ENCODE measurements around the gene CDKN2AIP. TPM values are rescaled to one million over a fixed set of nuclear protein-coding genes. Genes with fewer than 3 reads are reported as not detected.

CDKN2AIP gene
- total and polyA plus RNA-seq, 4 donors, result 7.2 to 15.1 (median 11.0) TPM

- TF ChIP-seq NR2F2 (IDR thresholded peaks at IDR 0.05) (no peak), RAD21 (IDR thresholded peaks at IDR 0.05) (peak; percentile 78 to 89), SP1 (IDR thresholded peaks at IDR 0.05) (no peak)
- TF ChIP-seq, protein P1, sequence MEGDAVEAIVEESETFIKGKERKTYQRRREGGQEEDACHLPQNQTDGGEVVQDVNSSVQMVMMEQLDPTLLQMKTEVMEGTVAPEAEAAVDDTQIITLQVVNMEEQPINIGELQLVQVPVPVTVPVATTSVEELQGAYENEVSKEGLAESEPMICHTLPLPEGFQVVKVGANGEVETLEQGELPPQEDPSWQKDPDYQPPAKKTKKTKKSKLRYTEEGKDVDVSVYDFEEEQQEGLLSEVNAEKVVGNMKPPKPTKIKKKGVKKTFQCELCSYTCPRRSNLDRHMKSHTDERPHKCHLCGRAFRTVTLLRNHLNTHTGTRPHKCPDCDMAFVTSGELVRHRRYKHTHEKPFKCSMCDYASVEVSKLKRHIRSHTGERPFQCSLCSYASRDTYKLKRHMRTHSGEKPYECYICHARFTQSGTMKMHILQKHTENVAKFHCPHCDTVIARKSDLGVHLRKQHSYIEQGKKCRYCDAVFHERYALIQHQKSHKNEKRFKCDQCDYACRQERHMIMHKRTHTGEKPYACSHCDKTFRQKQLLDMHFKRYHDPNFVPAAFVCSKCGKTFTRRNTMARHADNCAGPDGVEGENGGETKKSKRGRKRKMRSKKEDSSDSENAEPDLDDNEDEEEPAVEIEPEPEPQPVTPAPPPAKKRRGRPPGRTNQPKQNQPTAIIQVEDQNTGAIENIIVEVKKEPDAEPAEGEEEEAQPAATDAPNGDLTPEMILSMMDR (IDR thresholded peaks at IDR 0.05; ENCODE audit: low read depth, low read length, missing input control), result peak; percentile 86
- Histone ChIP-seq H3K4me3 (ENCODE audit: low read depth in 1 of 3, low read length in 3 of 3) (peak overlapping the region; percentile 14 to 59 (median 27)), H3K27ac (ENCODE audit: low read depth in 1 of 2, low read length in 2 of 2) (no peak overlapping the region), H3K27me3 (ENCODE audit: control insufficient read depth in 4 of 4, insufficient read depth in 4 of 4, low read length in 3 of 4) (no peaks in the 10 kb centered on the region), H3K36me3 (ENCODE audit: control insufficient read depth in 4 of 4, insufficient read depth in 3 of 4, low read depth in 1 of 4, low read length in 3 of 4) (no peaks in the 10 kb centered on the region), H3K9ac (ENCODE audit: low read depth in 1 of 2, low read length in 2 of 2) (peak overlapping the region; percentile 3 to 65), H3K4me1 (ENCODE audit: control insufficient read depth in 4 of 4, insufficient read depth in 4 of 4, low read length in 3 of 4) (peaks cover 0 to 5% (median 2%) of the 10 kb centered on the region in 4 donors), H3K9me3 (ENCODE audit: control insufficient read depth in 4 of 4, low read length in 3 of 4) (no peaks in the 10 kb centered on the region)
- peak; percentile 88 for DNase-seq (ENCODE audit: low spot score)
- WGBS, result under 1% methylated on average over 32 of the region's 32 CpGs
These were observed 37.3 kb upstream of the CDKN2AIP start for GRCh38 chr4:183407128-183407585.

- Histone ChIP-seq H3K4me3 (ENCODE audit: low read depth in 1 of 3, low read length in 3 of 3) (peak overlapping the region in 1 of 3 donors; percentile 27), H3K36me3 (ENCODE audit: control insufficient read depth in 4 of 4, insufficient read depth in 3 of 4, low read depth in 1 of 4, low read length in 3 of 4) (no peaks in the 10 kb centered on the region), H3K4me1 (ENCODE audit: control insufficient read depth in 4 of 4, insufficient read depth in 4 of 4, low read length in 3 of 4) (peaks cover 0 to 5% (median 2%) of the 10 kb centered on the region in 4 donors), H3K27me3 (ENCODE audit: control insufficient read depth in 4 of 4, insufficient read depth in 4 of 4, low read length in 3 of 4) (no peaks in the 10 kb centered on the region), H3K27ac (ENCODE audit: low read depth in 1 of 2, low read length in 2 of 2) (no peak overlapping the region), H3K9me3 (ENCODE audit: control insufficient read depth in 4 of 4, low read length in 3 of 4) (no peaks in the 10 kb centered on the region), H3K9ac (ENCODE audit: low read depth in 1 of 2, low read length in 2 of 2) (peak overlapping the region; percentile 3 to 65)
- 84% methylated on average over 8 of the region's 8 CpGs for WGBS
- no peak for DNase-seq (ENCODE audit: low spot score)
- TF ChIP-seq, protein P2, sequence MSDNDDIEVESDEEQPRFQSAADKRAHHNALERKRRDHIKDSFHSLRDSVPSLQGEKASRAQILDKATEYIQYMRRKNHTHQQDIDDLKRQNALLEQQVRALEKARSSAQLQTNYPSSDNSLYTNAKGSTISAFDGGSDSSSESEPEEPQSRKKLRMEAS (IDR thresholded peaks at IDR 0.05), result no peak
These were observed 36.6 kb upstream of the CDKN2AIP start for GRCh38 chr4:183407635-183408464.

- Histone ChIP-seq H3K9ac (ENCODE audit: low read depth in 1 of 2, low read length in 2 of 2) (no peak overlapping the region), H3K27ac (ENCODE audit: low read depth in 1 of 2, low read length in 2 of 2) (no peak overlapping the region)
- DNase-seq (ENCODE audit: low spot score), result no peak
These were observed 35.6 kb upstream of the CDKN2AIP start for GRCh38 chr4:183408796-183409195.

More at GRCh38 chr4:183408796-183409195, 35.6 kb upstream of the CDKN2AIP start:
- Histone ChIP-seq H3K36me3 (ENCODE audit: control insufficient read depth in 4 of 4, insufficient read depth in 3 of 4, low read depth in 1 of 4, low read length in 3 of 4) (no peaks in the 10 kb centered on the region), H3K4me3 (ENCODE audit: low read depth in 1 of 3, low read length in 3 of 3) (no peak overlapping the region), H3K4me1 (ENCODE audit: control insufficient read depth in 4 of 4, insufficient read depth in 4 of 4, low read length in 3 of 4) (peaks cover 0 to 5% (median 2%) of the 10 kb centered on the region in 4 donors), H3K9me3 (ENCODE audit: control insufficient read depth in 4 of 4, low read length in 3 of 4) (no peaks in the 10 kb centered on the region), H3K27me3 (ENCODE audit: control insufficient read depth in 4 of 4, insufficient read depth in 4 of 4, low read length in 3 of 4) (no peaks in the 10 kb centered on the region)
- WGBS, result 80% methylated on average over 8 of the region's 8 CpGs
- TF ChIP-seq GABPA (IDR thresholded peaks at IDR 0.05 in 1 of 2, conservative IDR thresholded peaks at IDR 0.05 in 1 of 2), result no peak
- no peak for TF ChIP-seq YY1 (IDR thresholded peaks at IDR 0.05)
- TF ChIP-seq RAD21 (IDR thresholded peaks at IDR 0.05), result no peak
- TF ChIP-seq HNF4G (IDR thresholded peaks at IDR 0.05), result no peak
- no peak for TF ChIP-seq NR2F2 (IDR thresholded peaks at IDR 0.05)
- no peak for TF ChIP-seq EGR1 (IDR thresholded peaks at IDR 0.05; ENCODE audit: low read depth in 2 of 2)
- no peak for TF ChIP-seq TAF1 (conservative IDR thresholded peaks at IDR 0.05)
- TF ChIP-seq, protein P3, sequence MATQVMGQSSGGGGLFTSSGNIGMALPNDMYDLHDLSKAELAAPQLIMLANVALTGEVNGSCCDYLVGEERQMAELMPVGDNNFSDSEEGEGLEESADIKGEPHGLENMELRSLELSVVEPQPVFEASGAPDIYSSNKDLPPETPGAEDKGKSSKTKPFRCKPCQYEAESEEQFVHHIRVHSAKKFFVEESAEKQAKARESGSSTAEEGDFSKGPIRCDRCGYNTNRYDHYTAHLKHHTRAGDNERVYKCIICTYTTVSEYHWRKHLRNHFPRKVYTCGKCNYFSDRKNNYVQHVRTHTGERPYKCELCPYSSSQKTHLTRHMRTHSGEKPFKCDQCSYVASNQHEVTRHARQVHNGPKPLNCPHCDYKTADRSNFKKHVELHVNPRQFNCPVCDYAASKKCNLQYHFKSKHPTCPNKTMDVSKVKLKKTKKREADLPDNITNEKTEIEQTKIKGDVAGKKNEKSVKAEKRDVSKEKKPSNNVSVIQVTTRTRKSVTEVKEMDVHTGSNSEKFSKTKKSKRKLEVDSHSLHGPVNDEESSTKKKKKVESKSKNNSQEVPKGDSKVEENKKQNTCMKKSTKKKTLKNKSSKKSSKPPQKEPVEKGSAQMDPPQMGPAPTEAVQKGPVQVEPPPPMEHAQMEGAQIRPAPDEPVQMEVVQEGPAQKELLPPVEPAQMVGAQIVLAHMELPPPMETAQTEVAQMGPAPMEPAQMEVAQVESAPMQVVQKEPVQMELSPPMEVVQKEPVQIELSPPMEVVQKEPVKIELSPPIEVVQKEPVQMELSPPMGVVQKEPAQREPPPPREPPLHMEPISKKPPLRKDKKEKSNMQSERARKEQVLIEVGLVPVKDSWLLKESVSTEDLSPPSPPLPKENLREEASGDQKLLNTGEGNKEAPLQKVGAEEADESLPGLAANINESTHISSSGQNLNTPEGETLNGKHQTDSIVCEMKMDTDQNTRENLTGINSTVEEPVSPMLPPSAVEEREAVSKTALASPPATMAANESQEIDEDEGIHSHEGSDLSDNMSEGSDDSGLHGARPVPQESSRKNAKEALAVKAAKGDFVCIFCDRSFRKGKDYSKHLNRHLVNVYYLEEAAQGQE (IDR thresholded peaks at IDR 0.05), result no peak
- TF ChIP-seq FOXA1 (IDR thresholded peaks at IDR 0.05), result no peak
- TF ChIP-seq, protein P4, sequence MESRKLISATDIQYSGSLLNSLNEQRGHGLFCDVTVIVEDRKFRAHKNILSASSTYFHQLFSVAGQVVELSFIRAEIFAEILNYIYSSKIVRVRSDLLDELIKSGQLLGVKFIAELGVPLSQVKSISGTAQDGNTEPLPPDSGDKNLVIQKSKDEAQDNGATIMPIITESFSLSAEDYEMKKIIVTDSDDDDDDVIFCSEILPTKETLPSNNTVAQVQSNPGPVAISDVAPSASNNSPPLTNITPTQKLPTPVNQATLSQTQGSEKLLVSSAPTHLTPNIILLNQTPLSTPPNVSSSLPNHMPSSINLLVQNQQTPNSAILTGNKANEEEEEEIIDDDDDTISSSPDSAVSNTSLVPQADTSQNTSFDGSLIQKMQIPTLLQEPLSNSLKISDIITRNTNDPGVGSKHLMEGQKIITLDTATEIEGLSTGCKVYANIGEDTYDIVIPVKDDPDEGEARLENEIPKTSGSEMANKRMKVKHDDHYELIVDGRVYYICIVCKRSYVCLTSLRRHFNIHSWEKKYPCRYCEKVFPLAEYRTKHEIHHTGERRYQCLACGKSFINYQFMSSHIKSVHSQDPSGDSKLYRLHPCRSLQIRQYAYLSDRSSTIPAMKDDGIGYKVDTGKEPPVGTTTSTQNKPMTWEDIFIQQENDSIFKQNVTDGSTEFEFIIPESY (IDR thresholded peaks at IDR 0.05), result no peak
